ENCODE measurements around the gene ZIC2.

Gene ZIC2

DNA sequence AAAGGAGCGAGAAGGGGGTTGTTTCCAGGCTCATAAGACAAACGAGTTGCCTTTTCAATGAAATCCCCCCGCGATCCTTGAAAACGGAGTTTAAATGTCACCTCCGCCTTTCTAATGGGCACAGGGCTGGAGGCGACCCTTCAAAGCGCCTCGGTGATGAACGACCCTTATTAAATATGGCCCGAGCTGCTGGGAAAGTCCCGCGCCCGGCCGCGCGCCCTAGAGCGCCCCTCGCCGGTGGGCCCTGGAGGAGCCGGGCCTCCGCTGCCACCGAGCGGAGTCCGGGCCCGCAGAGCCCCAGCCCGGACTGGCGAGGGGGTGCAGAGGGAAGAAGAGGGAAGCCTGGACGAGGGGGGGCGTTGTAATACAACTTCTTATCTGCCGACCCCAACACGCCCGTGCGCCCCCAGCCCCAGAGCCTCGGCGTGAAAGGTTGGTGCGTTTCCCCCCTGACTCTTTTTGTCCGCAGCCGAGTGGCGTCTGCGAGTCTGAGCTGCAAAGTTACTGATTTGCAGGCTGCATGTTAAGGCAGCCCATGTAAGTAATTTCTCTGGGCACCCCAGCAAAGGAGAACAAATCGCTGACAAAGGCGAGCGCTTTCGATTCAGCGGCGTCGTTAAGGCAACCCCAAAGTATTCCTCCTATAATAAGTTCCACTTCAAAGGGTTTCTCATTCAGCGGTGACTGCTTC, 21.9 kb upstream of the ZIC2 start:
- no peak for DNase-seq (ENCODE audit: low spot score)

DNA sequence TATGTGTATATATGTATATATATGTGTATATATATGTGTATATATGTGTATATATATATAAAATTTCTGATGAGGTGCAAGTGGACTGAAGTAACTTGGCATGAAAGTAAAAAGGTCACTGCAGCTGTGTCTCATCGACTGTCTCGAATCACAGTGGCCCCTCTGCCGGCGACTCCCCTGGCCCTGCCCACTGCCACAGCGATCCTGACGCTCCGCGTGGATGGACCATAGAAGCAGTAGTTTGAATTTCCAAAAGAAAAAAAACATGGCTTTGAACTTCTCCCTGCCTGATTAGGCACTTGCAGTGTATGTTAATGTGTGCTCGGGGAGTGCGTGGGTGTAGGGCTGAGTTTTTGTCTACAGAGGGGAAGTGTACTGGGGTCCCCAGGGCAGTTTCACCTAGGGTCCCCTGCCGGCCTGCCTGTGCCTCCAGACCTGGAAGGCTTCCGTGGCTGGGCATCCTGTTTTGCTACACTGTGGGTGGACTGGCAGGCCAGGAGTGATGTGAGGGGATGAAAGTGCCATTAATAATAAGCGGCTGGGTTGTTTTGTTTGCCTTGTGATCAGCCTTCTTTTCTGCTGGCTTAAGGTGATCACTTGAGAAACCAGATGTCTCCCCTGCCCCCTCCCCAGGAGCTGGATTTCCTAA, 20.8 kb upstream of the ZIC2 start:
- DNase-seq (ENCODE audit: low spot score), result no peak

DNA sequence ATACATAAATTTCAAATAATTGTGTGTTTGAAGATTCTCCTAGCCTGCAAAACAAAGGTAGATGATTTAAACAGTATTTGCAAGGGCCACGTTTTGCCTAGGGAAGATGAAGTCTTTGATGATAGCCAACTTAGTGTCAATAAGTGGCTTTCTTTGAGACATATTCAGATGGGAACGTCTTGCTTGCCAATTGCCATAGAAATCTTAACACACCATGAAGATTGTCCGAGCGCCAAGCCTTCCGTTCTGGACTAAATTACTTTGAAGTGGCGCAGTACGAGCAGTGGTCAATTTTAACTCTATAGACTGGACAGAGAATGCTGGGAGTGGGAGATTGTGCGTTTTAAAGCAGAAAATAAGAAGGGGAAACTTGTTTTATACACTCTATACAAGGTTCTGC, 19.9 kb upstream of the ZIC2 start:
- no peak for DNase-seq (ENCODE audit: low spot score)

DNA sequence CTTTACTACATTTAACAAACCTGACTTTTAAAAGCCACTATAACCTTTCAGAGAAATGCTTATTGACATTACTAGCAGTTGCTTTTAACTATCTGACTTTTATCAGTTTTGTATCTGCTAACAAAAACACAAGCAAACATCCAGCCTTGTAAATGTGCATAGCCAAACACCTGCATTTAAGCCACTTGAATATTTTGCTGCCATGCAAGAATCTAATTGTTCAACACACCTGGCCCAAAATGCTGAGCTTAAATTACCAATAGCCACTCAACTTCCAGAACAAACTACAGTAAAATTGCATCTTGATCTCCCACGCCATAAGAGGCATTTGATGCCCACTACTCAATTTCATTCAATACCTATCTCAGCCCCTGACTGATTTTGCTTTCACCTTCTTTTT, 19.3 kb upstream of the ZIC2 start:
- no peak for DNase-seq (ENCODE audit: low spot score)

DNA sequence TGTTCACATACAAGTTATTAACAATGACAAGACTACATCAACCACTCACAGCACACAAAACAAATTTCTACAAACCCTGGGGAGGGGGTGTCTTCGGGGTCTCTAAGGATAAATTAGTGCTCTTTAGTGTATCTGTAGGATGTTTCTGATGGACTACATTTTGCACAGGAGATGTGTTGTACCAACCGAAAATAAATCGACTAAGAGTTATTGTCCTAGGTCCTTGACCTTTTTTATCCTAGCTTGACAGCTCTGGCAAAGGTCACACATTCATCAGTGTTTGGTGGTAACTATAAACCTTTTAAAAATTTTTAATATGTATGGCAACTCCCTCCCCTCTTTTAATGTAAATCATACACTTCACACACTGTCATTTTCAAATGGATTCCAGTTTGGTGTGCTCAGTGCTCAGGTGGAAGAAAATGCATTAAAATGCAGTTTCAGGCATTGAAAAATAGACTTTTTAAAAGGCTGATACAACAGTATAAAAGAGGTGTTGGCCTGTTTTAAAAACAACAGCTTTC, 17.7 kb upstream of the ZIC2 start:
- no peak for DNase-seq (ENCODE audit: low spot score)

DNA sequence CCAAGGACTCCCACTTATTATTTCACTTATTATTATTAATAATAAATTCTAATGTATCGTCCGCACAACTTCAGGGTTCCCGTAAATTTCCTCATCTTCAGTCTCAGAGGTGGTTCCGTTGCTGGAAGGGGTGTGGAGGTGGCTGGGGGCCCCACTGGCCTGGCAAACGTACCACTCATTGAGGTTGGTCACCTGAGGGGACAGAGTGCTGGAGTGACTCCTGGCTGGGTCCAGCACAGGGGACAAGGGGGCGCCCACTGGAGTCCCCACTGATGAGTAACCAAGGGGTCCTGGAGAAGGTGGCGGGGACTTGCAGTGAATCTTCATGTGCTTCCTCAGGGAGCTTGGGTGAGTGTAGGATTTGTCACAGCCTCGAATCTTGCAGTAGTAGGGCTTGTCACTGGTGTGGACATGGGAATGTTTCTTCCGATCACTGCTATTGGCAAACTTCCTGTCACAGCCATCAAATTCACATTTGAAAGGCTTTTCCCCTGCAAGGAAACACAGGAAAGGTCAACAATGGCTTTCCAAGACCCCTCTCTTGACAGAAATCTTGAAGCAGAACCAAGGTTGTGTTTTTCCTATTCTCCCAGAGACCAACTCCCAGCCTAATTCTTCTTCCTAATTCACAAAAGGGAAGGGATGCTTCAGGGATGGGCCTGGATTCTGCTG, 16.1 kb upstream of the ZIC2 start:
- no peak for DNase-seq (ENCODE audit: low spot score)

DNA sequence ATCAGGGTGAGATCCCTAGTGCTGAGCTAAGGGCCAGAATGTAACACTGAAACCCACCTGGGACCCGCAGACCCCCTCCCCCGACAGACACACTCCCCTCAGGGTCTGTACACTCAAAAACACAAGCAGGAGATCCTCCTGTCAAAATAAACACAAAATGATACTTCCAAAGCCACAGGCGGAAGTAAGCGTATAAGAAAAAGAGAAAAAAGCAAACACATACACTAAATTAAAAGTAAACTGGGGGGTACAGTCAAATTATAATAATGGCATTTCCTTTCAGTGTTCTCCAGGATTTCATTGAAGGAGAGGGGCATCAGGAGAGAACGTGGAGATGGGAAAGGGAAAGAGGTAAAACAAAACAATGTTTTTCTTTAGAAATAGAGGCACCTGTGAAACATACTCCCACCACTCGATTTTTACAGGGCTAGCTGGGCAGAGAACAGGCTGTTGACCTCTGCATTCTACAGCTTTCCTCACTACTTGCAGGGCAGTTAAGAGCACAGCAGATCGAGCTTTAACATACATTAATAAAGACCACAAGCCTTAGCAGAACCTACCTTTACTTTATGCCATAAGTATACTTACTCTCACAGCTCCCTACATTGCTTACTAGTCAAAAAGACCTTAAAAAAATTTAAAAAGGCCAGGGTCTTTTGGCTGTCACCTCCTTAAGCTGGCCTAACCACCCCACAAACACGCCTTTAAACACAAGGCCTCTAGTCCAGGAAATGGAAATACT, 15.3 kb upstream of the ZIC2 start:
- DNase-seq (ENCODE audit: low spot score), result no peak

DNA sequence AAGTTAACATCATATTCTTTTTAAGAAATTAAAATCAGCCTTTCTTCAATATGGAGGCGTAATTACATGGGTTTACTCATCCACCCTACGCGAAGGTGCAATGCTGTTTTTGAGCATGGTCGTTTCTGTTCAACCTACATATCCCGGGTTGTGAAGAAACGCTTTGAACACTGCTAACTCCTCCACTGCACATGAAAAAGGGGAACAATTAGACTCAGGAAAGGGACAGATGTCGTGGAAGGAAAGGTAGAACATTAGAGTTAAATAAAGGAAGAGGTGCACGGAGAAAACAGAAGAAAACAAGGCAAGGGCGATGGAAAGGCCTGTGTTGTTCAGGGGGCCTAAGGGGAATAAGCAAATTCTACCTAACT, 14.1 kb upstream of the ZIC2 start:
- no peak for DNase-seq (ENCODE audit: low spot score)

DNA sequence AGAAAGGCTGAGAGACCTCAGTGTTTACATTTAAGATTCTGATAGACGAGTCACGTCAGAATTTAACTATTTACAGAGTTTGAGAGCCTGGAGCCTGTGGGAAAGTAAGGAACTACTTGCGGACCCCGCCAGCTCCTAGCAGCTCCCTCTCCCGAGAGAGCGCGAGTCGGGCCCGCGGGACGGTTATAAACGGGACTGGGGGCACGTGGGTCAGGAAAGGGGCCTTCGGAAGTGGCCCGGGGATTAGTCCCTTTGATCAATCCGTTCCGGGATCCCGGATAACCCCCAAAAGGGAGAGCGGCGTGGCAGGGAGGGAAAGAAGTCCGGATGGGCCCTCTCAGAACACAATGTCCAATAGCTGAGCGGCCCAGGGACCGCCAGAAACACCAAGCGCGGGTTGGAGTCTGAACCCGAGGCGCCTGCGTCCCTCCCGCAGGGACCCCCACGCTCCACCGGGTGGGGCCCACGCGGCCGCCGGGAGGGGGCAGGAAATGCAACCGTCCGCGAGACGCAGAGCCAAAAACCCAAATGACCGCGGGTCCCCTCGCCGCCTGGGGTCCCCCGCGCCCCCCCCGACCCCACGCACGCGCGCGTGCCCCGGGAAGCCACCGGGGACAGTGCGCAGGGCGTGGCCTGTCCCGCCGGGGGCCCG, 13.6 kb upstream of the ZIC2 start:
- DNase-seq (ENCODE audit: low spot score), result no peak

DNA sequence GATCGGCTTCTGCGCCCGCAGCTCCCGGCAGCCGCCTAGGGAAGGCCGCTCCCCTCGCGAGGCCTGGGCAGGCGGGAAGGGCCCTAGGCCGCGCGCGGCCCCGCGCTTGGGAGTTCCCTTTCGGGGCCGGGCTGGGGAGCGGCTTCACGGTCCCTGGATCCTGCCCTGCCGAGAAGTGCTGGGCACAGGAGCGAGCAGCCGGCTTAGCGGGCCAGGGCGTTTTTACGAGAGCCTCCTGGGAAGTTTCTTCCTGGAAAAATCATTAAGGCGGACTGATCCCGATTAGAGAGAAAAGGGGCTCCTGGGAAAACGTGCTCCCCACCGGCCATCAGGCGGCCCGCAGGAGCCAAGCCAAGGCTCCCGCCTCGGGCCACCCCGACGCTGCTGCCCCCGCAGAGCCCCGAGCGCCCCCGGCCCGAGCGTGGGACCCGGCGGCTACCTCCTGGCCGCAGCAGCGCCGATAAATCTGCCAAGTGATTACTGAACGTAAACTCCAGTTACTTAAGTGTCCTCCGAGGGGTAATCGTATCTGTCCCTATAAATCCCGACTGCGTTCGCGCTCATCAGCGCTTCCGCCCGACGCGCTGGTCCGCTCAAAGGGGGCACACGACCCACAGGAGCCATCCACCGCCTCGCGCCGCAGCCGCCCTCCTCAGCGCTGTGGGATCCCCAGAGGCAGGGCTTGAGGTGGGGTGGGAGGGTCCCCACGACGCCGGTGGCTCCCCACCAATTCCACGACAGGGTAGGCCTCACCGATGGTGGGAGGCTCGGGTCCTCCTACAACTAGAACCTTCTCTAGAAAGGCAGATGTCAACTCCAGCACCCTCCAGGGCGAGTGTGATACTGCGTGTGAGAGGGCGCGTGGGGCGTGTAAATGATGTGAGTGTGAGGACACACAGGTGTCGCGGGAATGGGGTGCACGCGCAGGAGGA, 12.8 kb upstream of the ZIC2 start:
- DNase-seq (ENCODE audit: low spot score), result no peak

DNA sequence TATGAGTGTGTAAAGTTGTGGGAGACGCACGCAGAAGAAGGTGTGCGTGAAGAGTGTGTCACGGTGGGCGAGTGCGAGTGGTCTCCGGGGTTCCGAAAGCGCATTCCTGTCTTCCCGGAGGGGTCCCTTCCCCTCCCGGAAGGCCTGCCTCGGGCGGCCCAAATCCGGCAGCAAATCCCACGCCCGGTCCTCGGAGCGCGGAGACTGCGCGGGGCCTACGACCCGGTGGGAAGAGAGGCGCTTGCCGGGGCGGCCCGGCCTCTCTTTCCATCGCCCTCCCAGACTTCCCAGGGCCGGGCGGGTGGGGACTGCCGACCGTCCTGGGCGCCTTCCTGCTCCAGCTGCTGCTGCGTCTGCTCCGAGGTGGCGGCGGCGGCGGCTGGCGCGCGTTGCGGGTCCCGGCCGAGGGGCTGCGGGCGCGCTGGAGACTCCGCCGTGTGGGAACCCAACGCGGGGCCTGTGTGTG, 12.1 kb upstream of the ZIC2 start:
- no peak for DNase-seq (ENCODE audit: low spot score)

DNA sequence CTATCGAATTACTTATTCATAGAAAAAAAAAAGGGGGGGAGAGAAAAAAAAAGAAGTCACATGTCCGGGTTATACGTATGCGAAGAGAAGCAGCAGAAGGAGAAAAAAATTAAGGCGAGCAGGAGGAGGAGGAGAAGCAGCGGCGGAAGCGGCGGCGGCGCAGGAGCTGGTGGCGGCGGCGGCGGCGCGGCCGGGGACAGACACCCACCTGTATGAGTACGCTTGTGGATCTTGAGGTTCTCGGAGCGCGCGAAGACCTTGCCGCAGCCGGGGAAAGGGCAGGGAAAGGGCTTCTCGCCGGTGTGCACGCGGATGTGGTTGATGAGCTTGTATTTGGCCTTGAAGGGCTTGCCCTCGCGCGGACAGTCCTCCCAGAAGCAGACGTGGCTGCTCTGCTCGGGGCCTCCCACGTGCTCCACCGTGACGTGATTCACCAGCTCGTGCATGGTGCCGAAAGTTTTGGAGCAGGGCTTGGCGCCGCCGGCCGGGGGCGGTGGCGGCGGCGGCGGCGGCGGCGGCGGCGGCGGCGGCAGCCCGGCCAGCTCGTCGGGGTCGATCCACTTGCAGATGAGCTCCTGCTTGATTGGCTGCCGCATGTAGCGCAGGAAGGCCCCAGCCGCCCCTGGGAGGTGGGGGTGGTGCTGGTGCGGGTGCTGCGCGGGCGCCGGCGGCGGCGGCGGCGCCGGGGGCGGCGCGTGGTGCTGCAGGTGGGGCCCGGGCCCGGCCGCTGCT, 11.5 kb upstream of the ZIC2 start:
- DNase-seq (ENCODE audit: low spot score), result no peak

DNA sequence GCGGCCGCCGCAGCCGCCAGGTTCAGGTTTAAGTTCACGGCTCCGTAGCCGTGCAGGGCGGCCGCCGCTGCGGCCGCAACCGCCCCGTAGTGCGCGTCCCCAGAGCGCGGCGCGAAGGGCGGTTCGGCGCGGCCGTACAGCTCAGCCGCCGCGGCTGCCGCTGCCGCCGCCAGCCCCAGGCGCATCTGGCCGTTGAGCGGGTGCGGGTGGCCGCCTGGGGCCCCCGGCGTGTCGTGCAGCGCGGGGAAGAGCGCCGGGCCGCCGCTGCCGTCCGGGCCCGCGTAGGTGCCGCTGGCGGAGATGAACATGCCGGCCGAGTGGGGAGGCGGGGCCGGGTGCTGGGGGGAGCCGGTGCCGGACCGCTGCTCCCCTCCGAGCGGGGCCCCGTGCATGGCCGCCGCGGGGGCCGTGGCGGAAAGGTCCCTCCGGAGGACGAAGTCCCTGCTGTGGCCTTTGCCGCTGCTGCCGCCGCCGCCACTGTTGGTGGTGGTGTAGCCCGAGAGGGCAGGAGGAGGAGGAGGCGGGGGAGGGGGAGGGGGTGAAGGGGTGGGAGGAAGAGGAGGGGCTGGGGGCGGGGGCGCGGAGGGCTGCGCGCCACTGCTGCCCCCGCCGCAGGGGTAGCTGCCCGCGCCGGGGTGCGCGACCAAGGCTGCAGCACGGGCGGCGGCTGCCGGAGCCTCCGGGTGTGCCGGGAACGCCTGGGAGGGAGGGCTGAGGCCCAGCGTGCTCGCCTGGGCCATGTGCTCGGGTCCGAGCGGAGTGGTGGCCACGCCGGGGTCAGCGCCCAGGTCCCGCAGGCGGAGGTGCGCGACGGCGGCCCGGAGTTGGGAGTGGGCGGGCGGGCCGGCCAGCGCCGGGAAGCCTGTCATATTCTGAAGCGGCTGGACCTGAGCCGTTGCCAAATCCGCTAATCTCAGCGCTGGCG, 10.7 kb upstream of the ZIC2 start:
- DNase-seq (ENCODE audit: low spot score), result no peak

DNA sequence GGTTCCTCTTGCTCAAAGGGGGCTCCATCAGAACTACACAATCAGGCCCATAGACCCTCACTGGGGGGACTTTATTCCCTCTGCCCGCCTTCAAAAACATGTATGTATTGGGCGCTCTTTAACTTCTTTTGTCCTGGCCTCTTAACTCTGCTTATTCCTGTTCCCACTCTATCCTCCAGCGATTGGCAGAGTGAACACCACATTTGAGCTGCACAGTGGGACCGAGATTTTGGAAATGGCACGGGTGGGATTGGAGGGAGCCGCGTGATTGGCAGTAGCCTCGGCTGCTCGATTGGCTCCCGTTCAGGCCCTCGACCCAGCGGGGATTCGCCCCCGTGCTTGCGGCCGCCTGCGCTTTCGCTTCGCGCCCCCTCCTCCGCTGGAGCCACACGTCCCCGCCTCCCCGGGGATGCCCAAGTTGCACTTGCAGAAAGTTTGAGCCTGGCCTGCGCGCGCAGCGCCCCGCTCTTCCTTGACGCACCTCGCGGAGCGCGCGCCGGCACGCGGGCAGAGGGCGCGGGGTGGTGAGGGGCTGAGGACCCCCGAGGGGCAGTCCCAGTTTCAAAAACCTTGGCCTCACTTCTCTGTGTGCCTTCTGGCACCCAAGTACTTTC, 9.9 kb upstream of the ZIC2 start, which contains the start of gene ZIC5:
TSS of gene ZIC5 (minus strand) at position 192 of the 614 bp plus-strand sequence. CDS start at position 28, 164 bp downstream.
- DNase-seq (ENCODE audit: low spot score), result no peak

DNA sequence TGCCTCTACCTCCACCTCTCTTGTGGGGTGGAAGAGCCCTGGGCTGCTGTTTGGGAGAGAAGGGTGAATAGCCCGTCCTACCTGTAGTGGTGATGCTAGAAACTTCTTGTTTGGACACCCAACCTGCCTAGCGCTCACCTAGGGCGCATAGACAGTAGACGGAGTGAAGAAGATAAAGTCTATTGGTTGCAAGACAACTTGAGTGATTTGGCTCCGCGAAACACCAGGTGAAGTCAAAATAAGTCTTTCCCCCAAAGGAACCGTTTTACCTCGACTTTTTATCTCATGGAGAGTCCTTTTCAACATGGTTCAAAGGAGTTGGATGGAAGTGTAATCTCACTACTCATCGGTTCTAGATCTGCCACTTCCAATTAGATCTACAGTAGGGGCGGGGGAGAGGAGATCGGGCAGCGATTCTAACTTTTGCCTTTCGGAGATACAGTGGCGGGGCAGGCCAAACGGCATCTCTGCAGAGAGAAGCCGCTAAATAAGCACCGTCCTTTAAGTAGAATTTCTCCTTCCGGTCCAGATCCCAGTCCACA, 9.3 kb upstream of the ZIC2 start:
- DNase-seq (ENCODE audit: low spot score), result no peak

DNA sequence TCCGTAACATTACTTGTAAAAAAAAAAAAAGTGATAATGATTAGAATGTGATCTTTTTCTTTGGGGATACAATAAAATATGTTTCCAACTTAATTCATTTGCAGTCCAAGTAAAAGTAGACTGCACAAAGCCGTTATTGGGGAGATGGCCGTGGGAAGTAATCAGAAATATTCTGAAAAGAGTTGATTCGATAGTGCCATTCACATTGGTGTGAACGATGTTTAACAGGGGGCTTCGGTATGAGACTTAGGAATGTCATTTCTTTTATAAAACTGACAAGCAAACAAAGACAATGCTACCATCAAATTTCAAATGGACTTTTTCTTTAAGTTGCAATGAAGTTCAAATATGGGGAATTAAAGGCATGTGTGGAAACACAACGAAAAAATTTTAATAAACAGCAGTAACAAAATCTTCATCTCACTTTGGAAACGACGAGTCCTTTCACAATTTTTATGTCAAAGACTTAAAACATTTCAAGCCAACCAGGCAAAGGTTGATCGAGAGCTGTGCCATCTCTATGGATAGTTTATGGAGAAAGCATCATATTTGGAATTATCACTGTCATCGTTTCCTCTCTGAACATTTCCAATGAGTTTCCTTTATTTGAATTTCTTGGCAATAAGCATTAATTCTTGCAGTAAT, 8.3 kb upstream of the ZIC2 start:
- DNase-seq (ENCODE audit: low spot score), result no peak

DNA sequence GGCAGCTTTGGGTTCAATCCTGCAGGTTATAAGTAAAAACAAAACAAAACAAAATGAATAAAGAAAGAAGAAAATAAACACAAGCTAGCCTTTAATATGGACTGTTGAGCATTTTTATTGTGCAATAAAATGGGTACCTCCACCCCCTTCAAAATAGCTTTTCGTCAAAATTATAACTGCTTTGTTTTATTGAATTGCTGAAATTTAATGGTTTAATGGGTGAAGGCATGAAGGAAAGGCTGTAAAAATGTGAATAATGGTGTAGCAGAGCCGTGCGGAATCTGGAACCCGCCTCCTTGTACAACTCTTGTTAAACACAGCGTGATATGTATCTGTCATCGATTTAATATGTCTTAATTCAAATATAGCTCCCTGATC, 7.8 kb upstream of the ZIC2 start:
- DNase-seq (ENCODE audit: low spot score), result no peak

All from CD4-positive, alpha-beta T cell treated with Interleukin-15 for 4 hours (primary cell).